ENCODE results near the gene SPCS1. TPM values are rescaled to one million over a fixed set of nuclear protein-coding genes. Genes with fewer than 3 reads are reported as not detected.
"Not testable (repeated sequence)": the region's sequence is repeated elsewhere in the genome, so short reads cannot be mapped to it uniquely, and the experiment has no call there.

The SPCS1 gene
- total RNA-seq, 1 experiment from 2014 or later, result 133 TPM

DNA sequence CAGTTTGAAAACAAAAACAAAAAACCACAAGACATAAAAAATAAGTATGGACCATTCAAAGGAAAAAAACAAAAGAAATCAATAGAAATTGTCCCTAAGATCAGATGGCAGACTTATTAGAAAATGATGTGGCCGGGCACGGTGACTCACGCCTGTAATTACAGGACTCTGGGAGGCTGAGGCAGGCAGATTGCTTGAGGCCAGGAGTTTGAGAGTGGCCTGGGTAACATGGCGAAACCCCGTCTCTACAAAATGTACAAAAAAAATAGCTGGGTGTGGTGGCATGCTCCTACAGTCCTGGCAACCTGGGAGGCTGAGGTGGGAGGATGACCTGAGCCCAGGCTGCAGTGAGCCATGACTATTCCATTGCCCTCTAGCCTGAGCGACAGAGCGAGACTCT, 16.6 kb downstream of the SPCS1 start:
- Histone ChIP-seq H3K9me3 (ENCODE audit: low read length) (no peaks in the 10 kb centered on the region), H3K9ac (ENCODE audit: low read length) (no peak overlapping the region), H3F3A (ENCODE audit: low read length, unreplicated experiment) (no peaks in the 10 kb centered on the region), H3K79me2 (ENCODE audit: low read length) (no peaks in the 10 kb centered on the region), H4K20me1 (ENCODE audit: low read length) (no peaks in the 10 kb centered on the region), H3K27ac (ENCODE audit: low read length) (no peak overlapping the region), H3K27me3 (ENCODE audit: low read length) (no peaks in the 10 kb centered on the region), H3K4me1 (ENCODE audit: insufficient read depth, low read length) (no peaks in the 10 kb centered on the region), H3K9me2 (replicated peaks; ENCODE audit: low read length) (no peaks in the 10 kb centered on the region), H2AFZ (ENCODE audit: low read length) (no peak overlapping the region), H3K4me3 (ENCODE audit: low read length) (no peak overlapping the region), H3K36me3 (ENCODE audit: low read depth, low read length) (peaks cover 19% of the 10 kb centered on the region; the same call in 1 of the 2 replicates), H3K4me2 (ENCODE audit: low read length) (no peak overlapping the region)
- TF ChIP-seq EZH2 (IDR thresholded peaks at IDR 0.05; ENCODE audit: low read length, unreplicated experiment), result no peak
- TF ChIP-seq, protein P1, sequence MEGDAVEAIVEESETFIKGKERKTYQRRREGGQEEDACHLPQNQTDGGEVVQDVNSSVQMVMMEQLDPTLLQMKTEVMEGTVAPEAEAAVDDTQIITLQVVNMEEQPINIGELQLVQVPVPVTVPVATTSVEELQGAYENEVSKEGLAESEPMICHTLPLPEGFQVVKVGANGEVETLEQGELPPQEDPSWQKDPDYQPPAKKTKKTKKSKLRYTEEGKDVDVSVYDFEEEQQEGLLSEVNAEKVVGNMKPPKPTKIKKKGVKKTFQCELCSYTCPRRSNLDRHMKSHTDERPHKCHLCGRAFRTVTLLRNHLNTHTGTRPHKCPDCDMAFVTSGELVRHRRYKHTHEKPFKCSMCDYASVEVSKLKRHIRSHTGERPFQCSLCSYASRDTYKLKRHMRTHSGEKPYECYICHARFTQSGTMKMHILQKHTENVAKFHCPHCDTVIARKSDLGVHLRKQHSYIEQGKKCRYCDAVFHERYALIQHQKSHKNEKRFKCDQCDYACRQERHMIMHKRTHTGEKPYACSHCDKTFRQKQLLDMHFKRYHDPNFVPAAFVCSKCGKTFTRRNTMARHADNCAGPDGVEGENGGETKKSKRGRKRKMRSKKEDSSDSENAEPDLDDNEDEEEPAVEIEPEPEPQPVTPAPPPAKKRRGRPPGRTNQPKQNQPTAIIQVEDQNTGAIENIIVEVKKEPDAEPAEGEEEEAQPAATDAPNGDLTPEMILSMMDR (conservative IDR thresholded peaks at IDR 0.05; ENCODE audit: low read depth, low read length), result no peak
- TF ChIP-seq EZH2phosphoT487 (IDR thresholded peaks at IDR 0.05; ENCODE audit: borderline replicate concordance, low read length), result no peak
- ChIA-PET CTCF (no interaction called here), POLR2A (ENCODE audit: unreplicated experiment) (no interaction called here)
- intact Hi-C loops (cut with micrococcal nuclease), result no loop called here
- BruUV-seq (replicated peaks), result no TSS peak
- no peak for DNase-seq
- ATAC-seq, result no peak

DNA sequence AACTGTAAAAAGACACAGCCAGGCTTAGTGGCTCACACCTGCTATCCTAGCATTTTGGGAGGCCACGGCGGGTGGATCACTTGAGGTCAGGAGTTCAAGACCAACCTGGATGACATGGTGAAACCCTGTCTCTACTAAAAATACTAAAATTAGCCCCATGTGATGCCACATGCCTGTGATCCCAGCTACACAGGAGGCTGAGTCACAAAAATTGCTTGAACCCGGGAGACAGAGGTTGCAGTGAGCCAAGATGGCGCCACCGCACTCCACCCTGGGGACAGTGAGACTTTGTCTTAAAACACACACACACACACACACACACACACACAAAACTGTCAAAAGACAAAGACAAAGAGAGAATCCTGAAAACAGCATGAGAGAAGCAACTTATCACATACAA, 18.0 kb downstream of the SPCS1 start:
- H3K9ac ChIP-seq (ENCODE audit: low read length), result no peak overlapping the region
- H3K27ac ChIP-seq (ENCODE audit: low read length), result no peak overlapping the region
- H3K36me3 ChIP-seq (ENCODE audit: low read depth, low read length), result peaks cover 28% of the 10 kb centered on the region; the same call in 1 of the 2 replicates
- DNase-seq (no peak), ATAC-seq (no peak)
- H3K4me2 ChIP-seq (ENCODE audit: low read length), result no peak overlapping the region
- H3K4me3 ChIP-seq (ENCODE audit: low read length), result no peak overlapping the region
- CTCF ChIA-PET, result no interaction called here
- no peaks in the 10 kb centered on the region for H3K79me2 ChIP-seq (ENCODE audit: low read length)
- no TSS peak for BruUV-seq (replicated peaks)
- H4K20me1 ChIP-seq (ENCODE audit: low read length), result no peaks in the 10 kb centered on the region
- no peaks in the 10 kb centered on the region for H3K9me2 ChIP-seq (replicated peaks; ENCODE audit: low read length)
- no peaks in the 10 kb centered on the region for H3K4me1 ChIP-seq (ENCODE audit: insufficient read depth, low read length)
- intact Hi-C loops (cut with micrococcal nuclease), result no loop called here
- no peaks in the 10 kb centered on the region for H3F3A ChIP-seq (ENCODE audit: low read length, unreplicated experiment)
- POLR2A ChIA-PET (ENCODE audit: unreplicated experiment), result no interaction called here
- TF ChIP-seq, protein P1 (conservative IDR thresholded peaks at IDR 0.05; ENCODE audit: low read depth, low read length), result no peak
- no peaks in the 10 kb centered on the region for H3K9me3 ChIP-seq (ENCODE audit: low read length)
- H2AFZ ChIP-seq (ENCODE audit: low read length), result no peak overlapping the region
- H3K27me3 ChIP-seq (ENCODE audit: low read length), result no peaks in the 10 kb centered on the region

DNA sequence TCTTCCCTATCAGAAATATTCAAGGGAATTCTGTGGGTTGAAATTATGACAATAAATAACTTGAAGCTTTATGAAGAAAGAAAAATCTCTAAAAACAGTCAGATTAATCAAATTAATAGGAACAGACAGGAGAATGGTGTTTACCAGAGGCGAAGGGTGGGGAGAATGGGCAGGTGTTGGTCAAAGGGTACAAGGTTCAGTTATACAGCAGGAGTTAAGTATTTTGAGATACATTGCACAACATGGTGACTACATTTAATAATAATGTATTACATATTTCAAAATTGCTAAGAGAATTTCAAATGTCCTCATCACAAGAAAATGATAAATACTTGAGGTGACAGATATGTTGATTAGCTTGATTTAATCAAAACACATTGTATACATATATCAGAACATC, 18.6 kb downstream of the SPCS1 start:
- no peaks in the 10 kb centered on the region for H3K27me3 ChIP-seq (ENCODE audit: low read length)
- no TSS peak for BruUV-seq (replicated peaks)
- no peaks in the 10 kb centered on the region for H3K79me2 ChIP-seq (ENCODE audit: low read length)
- intact Hi-C loops (cut with micrococcal nuclease), result no loop called here
- H3K4me3 ChIP-seq (ENCODE audit: low read length), result no peak overlapping the region
- no peak overlapping the region for H3K9ac ChIP-seq (ENCODE audit: low read length)
- CTCF ChIA-PET, result no interaction called here
- peaks cover 29% of the 10 kb centered on the region; the same call in 1 of the 2 replicates for H3K36me3 ChIP-seq (ENCODE audit: low read depth, low read length)
- POLR2A ChIA-PET (ENCODE audit: unreplicated experiment), result no interaction called here
- H2AFZ ChIP-seq (ENCODE audit: low read length), result no peak overlapping the region
- no peaks in the 10 kb centered on the region for H4K20me1 ChIP-seq (ENCODE audit: low read length)
- no peak overlapping the region for H3K27ac ChIP-seq (ENCODE audit: low read length)
- H3K4me1 ChIP-seq (ENCODE audit: insufficient read depth, low read length), result no peaks in the 10 kb centered on the region
- H3K4me2 ChIP-seq (ENCODE audit: low read length), result no peak overlapping the region
- ATAC-seq (no peak), DNase-seq (no peak)
- H3F3A ChIP-seq (ENCODE audit: low read length, unreplicated experiment), result no peaks in the 10 kb centered on the region
- TF ChIP-seq, protein P1 (conservative IDR thresholded peaks at IDR 0.05; ENCODE audit: low read depth, low read length), result no peak
- H3K9me3 ChIP-seq (ENCODE audit: low read length), result no peaks in the 10 kb centered on the region
- no peaks in the 10 kb centered on the region for H3K9me2 ChIP-seq (replicated peaks; ENCODE audit: low read length)

DNA sequence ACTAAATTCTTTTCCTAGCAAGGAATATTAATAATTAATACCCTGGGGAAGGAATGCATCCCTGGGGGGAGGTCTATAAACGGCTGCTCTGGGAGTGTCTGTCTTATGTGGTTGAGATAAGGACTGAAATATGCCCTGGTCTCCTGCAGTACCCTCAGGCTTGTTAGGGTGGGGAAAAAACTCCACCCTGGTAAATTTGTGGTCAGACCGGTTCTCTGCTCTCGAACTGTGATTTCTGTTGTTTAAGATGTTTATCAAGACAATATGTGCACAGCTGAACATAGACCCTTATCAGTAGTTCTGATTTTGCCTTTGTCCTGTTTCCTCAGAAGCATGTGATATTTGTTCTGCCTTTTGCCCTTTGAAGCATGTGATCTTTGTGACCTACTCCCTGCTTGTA, 22.8 kb downstream of the SPCS1 start:
- H3K4me2 ChIP-seq (ENCODE audit: low read length); H2AFZ ChIP-seq (ENCODE audit: low read length); CTCF ChIA-PET; ATAC-seq; H3F3A ChIP-seq (ENCODE audit: low read length, unreplicated experiment); H3K27ac ChIP-seq (ENCODE audit: low read length); H3K79me2 ChIP-seq (ENCODE audit: low read length); H3K9ac ChIP-seq (ENCODE audit: low read length); H4K20me1 ChIP-seq (ENCODE audit: low read length); H3K4me3 ChIP-seq (ENCODE audit: low read length); POLR2A ChIA-PET (ENCODE audit: unreplicated experiment); H3K27me3 ChIP-seq (ENCODE audit: low read length); BruUV-seq (replicated peaks); H3K4me1 ChIP-seq (ENCODE audit: insufficient read depth, low read length); H3K9me2 ChIP-seq (replicated peaks; ENCODE audit: low read length); intact Hi-C loops (cut with micrococcal nuclease); DNase-seq; H3K9me3 ChIP-seq (ENCODE audit: low read length): not testable (repeated sequence)
- H3K36me3 ChIP-seq (ENCODE audit: low read depth, low read length), result peaks cover 50% of the 10 kb centered on the region
